Adrenal gland (tissue), 12 donors: ENCODE results near the gene BLOC1S3. TPM values are rescaled to one million over a fixed set of nuclear protein-coding genes. Genes with fewer than 3 reads are reported as not detected.

Experiments
- DNase-seq, 7 donors: peaks; one replicate each; pipeline ENCODE4 v3.0.0-alpha.2; 2019 to 2020
- H3K27ac ChIP-seq, 5 donors: fragments of 200-600 bp; sonication (generic) in 4 of 5; 1 replicate in 3 of 5; 2 replicates in 2 of 5; pipeline versions ENCODE4 v1.5.1 to v1.8.0; 2016 to 2020; ENCODE audit warnings: mild to moderate bottlenecking in 1 of 5
- H3K27me3 ChIP-seq: fragments of 200-600 bp; 2 replicates; pipeline ENCODE4 v1.8.0; 2021
- H3K36me3 ChIP-seq, 2 donors: fragments of 200-600 bp; replicated peaks in 1 of 2; 1 replicate in 1 of 2; 2 replicates in 1 of 2; pipeline versions ENCODE4 v1.5.1 to v1.8.0; 2018 to 2022
- H3K4me1 ChIP-seq, 2 donors: fragments of 200-600 bp; replicated peaks in 1 of 2; 1 replicate in 1 of 2; 2 replicates in 1 of 2; pipeline versions ENCODE4 v1.5.1 to v1.8.0; 2018 to 2021
- H3K4me3 ChIP-seq, 4 donors: fragments of 200-600 bp; sonication (generic) in 3 of 4; one replicate each; pipeline ENCODE4 v1.5.1; 2016 to 2018
- H3K9me3 ChIP-seq, 3 donors: fragments of 200-600 bp; sonication (generic) in 1 of 3; replicated peaks in 1 of 3; 1 replicate in 2 of 3; 2 replicates in 1 of 3; pipeline versions ENCODE4 v1.5.1 to v1.8.0; 2016 to 2021
- CTCF ChIP-seq, 6 experiments: fragments of 450-650 bp in 4 of 6; fragments of 200-600 bp in 2 of 6; sonication (generic) in 1 of 6; IDR thresholded peaks; 1 replicate in 5 of 6; 2 replicates in 1 of 6; pipeline versions ENCODE4 v1.5.1 to v1.8.0; 2016 to 2021; ENCODE audit warnings: antibody characterized with exemption in 6 of 6, mild to moderate bottlenecking in 2 of 6, moderate library complexity in 1 of 6
- POLR2A ChIP-seq, 2 donors: fragments of 450-650 bp; IDR thresholded peaks; one replicate each; pipeline ENCODE4 v1.6.1; 2017; ENCODE audit warnings: antibody characterized with exemption in 2 of 2, mild to moderate bottlenecking in 2 of 2, moderate library complexity in 1 of 2
- WGBS, 4 donors: extraction: QIAGEN DNeasy Blood & Tissue Kit in 2 of 4; methylation state at CpG; one replicate each; pipeline versions ENCODE4 v1.1.5 to v1.1.7; 2013 to 2017; 5-methylcytosine and 5-hydroxymethylcytosine counted together
- intact Hi-C, 2 donors: fragments of 100-400 bp; cut with DNase I; formaldehyde crosslinking; loops; one replicate each; pipeline versions ENCODE4 v1.14.1 to v1.15.0; 2022 to 2023
- polyA plus RNA-seq, 3 donors: library from polyadenylated mRNA; stranded (reverse); fragments of 200-250 nt in 2 of 3; fragments of 350-450 nt in 1 of 3; fragmentation: Illumina TruSeq in 1 of 3; extraction: RNeasy Lipid Tissue Mini Kit (QIAGEN cat#74804) in 1 of 3; gene quantifications; one replicate each; pipeline ENCODE4 v1.2.3, GENCODE V29; 2013 to 2014
- total RNA-seq, 9 donors: library from RNA; depleted of rRNA in 4 of 9; stranded (reverse); fragments of >200 nt in 4 of 9; fragments of 120-200 nt in 1 of 9; fragmentation: NEBNext Ultra II Directional in 1 of 9; extraction: Animal tissue kit (Norgen Biotek cat#: 25700) in 1 of 9; gene quantifications; one replicate each; pipeline versions ENCODE4 v1.1.0 to v1.2.4, GENCODE V29; 2013 to 2023
- donor health status: healthy with polysubstance abuse.
- donor health status: Bipolar disorder and iron deficiency.
- donor health status: DM: yes; HTN: yes; CAD: no.
- donor health status: DM: no; HTN: no; CAD: no.
- donor health status: DM: no; HTN: no; CAD: no.
- donor health status: DM: yes; HTN: yes; CAD: no.

The BLOC1S3 gene
- total and polyA plus RNA-seq, 12 donors = 2.8 to 25.5 (median 16.9) TPM

DNA sequence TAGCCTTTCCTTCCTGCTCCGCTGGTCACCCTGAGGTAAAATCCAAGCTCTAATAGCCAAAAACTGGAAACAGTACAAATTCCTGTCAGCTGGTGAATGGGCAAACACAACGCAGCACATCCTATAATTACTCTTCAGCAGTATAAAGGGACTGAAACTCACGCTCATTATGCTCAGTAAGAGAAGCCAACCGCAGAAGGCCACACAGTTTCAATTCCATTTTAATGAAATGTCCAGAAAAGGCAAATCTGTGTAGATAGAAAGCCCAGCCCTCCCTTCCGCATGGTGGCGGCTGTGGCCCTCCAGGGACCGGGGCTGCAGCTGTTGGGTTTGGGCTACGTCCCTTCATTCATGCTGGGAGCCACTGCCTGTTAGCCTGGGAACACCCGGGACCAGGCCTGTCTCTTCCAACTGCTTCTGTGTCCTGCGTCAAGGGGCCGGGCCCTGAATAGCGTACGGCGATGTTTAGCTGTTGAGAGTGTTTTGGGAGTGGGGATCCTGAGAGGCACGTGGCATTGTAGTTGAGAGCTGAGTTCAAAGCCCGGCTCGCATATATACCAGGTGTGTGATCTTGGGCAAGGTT is 41.3 kb upstream of the BLOC1S3 start:
- WGBS, 4 donors = 79 to 93% (median 86%) methylated on average over 14 to 17 of the region's 17 CpGs
- H3K9me3 ChIP-seq = no peaks in the 10 kb centered on the region
- no peaks in the 10 kb centered on the region for H3K27me3 ChIP-seq
- intact Hi-C loops = no loop called here
- peak overlapping the region in 3 of 5 donors; percentile 56 to 67 (median 59) for H3K27ac ChIP-seq
- H3K4me3 ChIP-seq = no peak overlapping the region
- DNase-seq = no peak
- H3K36me3 ChIP-seq = peaks cover 0 to 17% of the 10 kb centered on the region in 2 donors
- TF ChIP-seq CTCF (IDR thresholded peaks at IDR 0.05) = no peak
- no peak for TF ChIP-seq POLR2A (IDR thresholded peaks at IDR 0.05)
- H3K4me1 ChIP-seq = peaks cover 17 to 26% of the 10 kb centered on the region in 2 donors

DNA sequence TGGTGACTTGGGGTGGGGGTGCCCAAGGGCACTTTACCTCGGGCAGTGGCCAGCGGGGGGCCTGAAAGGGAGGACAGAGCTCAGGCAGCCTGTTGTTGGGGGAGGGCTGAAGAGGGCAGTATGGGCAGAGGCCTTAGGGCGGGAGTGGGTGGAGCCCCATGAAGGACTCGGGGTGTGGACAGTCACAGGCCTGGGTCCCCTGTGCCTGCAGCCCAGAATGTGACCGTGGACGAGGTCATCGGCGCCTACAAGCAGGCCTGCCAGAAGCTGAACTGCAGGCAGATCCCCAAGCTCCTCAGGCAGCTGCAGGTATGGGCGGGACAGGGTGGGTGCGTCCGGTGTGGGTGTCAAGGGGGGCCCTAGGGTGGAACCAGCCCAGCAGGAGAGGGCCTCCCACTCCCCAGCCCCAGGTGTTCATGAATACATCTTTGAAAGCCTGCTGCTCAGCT is 40.3 kb upstream of the BLOC1S3 start:
- peaks cover 0 to 22% of the 10 kb centered on the region in 2 donors for H3K36me3 ChIP-seq
- peak in 1 of 2 donors; percentile 38 for TF ChIP-seq POLR2A (IDR thresholded peaks at IDR 0.05)
- no peak for TF ChIP-seq CTCF (IDR thresholded peaks at IDR 0.05)
- peak; percentile 66 to 88 (median 82) for DNase-seq
- H3K9me3 ChIP-seq = no peaks in the 10 kb centered on the region
- WGBS, 4 donors = 46 to 60% (median 55%) methylated on average over 9 to 11 of the region's 11 CpGs
- no peak overlapping the region for H3K4me3 ChIP-seq
- H3K27me3 ChIP-seq = no peaks in the 10 kb centered on the region
- intact Hi-C loops = no loop called here
- H3K4me1 ChIP-seq = peaks cover 23 to 36% of the 10 kb centered on the region in 2 donors
- H3K27ac ChIP-seq = peak overlapping the region in 3 of 5 donors; percentile 56 to 79 (median 59)

GRCh38 chr19:45139286-45140143 is 39.1 kb upstream of the BLOC1S3 start:
- 89 to 94% (median 91%) methylated on average over 13 to 24 of the region's 24 CpGs for WGBS, 4 donors

More at GRCh38 chr19:45139286-45140143, 39.1 kb upstream of the BLOC1S3 start:
- intact Hi-C loops = loop anchor here in 1 of 2 donors (5.0 kb wide), 1 partner anchor 77 kb away; no protein-coding TSS in a partner anchor
- Histone ChIP-seq H3K36me3 (peaks cover 0 to 22% of the 10 kb centered on the region in 2 donors), H3K9me3 (no peaks in the 10 kb centered on the region), H3K27me3 (no peaks in the 10 kb centered on the region), H3K27ac (no peak overlapping the region), H3K4me1 (peaks cover 23 to 41% of the 10 kb centered on the region in 2 donors), H3K4me3 (no peak overlapping the region)
- TF ChIP-seq CTCF (IDR thresholded peaks at IDR 0.05) (no peak), POLR2A (IDR thresholded peaks at IDR 0.05) (no peak)
- DNase-seq = no peak
